Sigmoid colon (tissue), 4 donors: ENCODE results near the gene CYP4V2.

Experiments used
- EP300 ChIP-seq, 4 donors: sonication (generic); formaldehyde crosslinking; IDR thresholded peaks; one replicate each; pipeline ENCODE4 v1.6.1; 2017; ENCODE audit warnings: antibody characterized with exemption in 4 of 4
- TF ChIP-seq, protein P1 (sequence below), 4 experiments: fragments of 450-650 bp in 3 of 4; fragments of 200-600 bp in 1 of 4; IDR thresholded peaks; one replicate each; pipeline ENCODE4 v1.5.1; 2016 to 2019; ENCODE audit warnings: antibody characterized with exemption in 4 of 4, mild to moderate bottlenecking in 3 of 4, moderate library complexity in 2 of 4

DNA sequence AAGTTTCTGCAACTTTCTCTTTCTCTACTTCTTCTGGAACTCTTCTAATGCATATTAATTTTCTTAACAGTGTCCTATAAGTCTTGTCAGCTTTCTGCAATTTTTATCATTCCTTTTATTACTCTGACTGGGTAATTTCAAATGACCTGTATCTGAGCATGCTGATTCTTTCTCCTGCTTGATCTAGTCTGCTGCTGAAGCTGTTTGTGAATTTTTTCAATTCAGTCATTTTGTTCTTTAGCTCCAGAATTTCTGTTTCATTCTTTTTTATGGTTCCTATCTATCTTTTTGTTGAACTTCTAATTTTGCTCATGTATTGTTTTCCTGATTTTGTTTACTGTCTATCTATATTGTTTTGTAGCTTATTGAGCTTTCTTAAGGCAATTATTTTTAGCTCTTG is 34.5 kb downstream of the CYP4V2 start:
- TF ChIP-seq, protein P1, sequence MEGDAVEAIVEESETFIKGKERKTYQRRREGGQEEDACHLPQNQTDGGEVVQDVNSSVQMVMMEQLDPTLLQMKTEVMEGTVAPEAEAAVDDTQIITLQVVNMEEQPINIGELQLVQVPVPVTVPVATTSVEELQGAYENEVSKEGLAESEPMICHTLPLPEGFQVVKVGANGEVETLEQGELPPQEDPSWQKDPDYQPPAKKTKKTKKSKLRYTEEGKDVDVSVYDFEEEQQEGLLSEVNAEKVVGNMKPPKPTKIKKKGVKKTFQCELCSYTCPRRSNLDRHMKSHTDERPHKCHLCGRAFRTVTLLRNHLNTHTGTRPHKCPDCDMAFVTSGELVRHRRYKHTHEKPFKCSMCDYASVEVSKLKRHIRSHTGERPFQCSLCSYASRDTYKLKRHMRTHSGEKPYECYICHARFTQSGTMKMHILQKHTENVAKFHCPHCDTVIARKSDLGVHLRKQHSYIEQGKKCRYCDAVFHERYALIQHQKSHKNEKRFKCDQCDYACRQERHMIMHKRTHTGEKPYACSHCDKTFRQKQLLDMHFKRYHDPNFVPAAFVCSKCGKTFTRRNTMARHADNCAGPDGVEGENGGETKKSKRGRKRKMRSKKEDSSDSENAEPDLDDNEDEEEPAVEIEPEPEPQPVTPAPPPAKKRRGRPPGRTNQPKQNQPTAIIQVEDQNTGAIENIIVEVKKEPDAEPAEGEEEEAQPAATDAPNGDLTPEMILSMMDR (IDR thresholded peaks at IDR 0.05): no peak
- TF ChIP-seq EP300 (IDR thresholded peaks at IDR 0.05): no peak
